Mesothelial cell of epicardium (in vitro differentiated cells): ENCODE data around the gene PTS. TPM values are rescaled to one million over a fixed set of nuclear protein-coding genes. Genes with fewer than 3 reads are reported as not detected.

Experiments used
- DNase-seq, 2 experiments: peaks; one replicate each; pipeline ENCODE4 v3.0.0; 2021; ENCODE audit warnings: low spot score in 2 of 2; ENCODE audit not compliant: unreplicated experiment in 2 of 2
- H3K27ac Mint-ChIP-seq: 2 replicates; pipeline ENCODE4 v1.8.0; 2021; ENCODE audit warnings: mixed read lengths
- H3K27me3 Mint-ChIP-seq: 2 replicates; pipeline ENCODE4 v1.8.0; 2021; ENCODE audit warnings: low read depth, mixed read lengths
- H3K36me3 Mint-ChIP-seq: 2 replicates; pipeline ENCODE4 v1.8.0; 2021; ENCODE audit warnings: mixed read lengths
- H3K4me1 Mint-ChIP-seq: 2 replicates; pipeline ENCODE4 v1.8.0; 2021; ENCODE audit warnings: mixed read lengths
- H3K4me3 Mint-ChIP-seq: 2 replicates; pipeline ENCODE4 v1.8.0; 2021; ENCODE audit warnings: mild to moderate bottlenecking, moderate library complexity, mixed read lengths
- H3K9me3 Mint-ChIP-seq: 2 replicates; pipeline ENCODE4 v1.8.0; 2021; ENCODE audit warnings: mixed read lengths
- CTCF ChIP-seq: fragments of 200-600 bp; sonication (generic); IDR thresholded peaks from one replicate; pipeline ENCODE4 v1.5.0; 2021; ENCODE audit warnings: antibody characterized with exemption; ENCODE audit not compliant: unreplicated experiment
- total RNA-seq: library from RNA; stranded (reverse); gene quantifications from 3 replicates; pipeline ENCODE4 v1.2.1, GENCODE V29; 2021

Gene PTS
- total RNA-seq, 1 donor from 2014 or later: 56.2 TPM

GRCh38 chr11:112265659-112266409 lies 39.6 kb downstream of the PTS start:
- no peak overlapping the region for H3K27ac Mint-ChIP-seq

GRCh38 chr11:112266410-112266778 lies 40.2 kb downstream of the PTS start:
- no peak for DNase-seq
- Mint-ChIP-seq H3K9me3 (peaks cover 5% of the 10 kb centered on the region), H3K27ac (peak overlapping the region; percentile 79), H3K27me3 (no peaks in the 10 kb centered on the region), H3K4me3 (no peak overlapping the region), H3K36me3 (no peaks in the 10 kb centered on the region), H3K4me1 (peaks cover 16% of the 10 kb centered on the region)
- no peak for TF ChIP-seq CTCF

More at GRCh38 chr11:112265659-112266409, 39.6 kb downstream of the PTS start:
- no peak overlapping the region for H3K4me3 Mint-ChIP-seq
- no peak for TF ChIP-seq CTCF
- H3K27me3 Mint-ChIP-seq: no peaks in the 10 kb centered on the region
- DNase-seq: no peak
- peaks cover 10% of the 10 kb centered on the region for H3K9me3 Mint-ChIP-seq
- peaks cover 3% of the 10 kb centered on the region for H3K36me3 Mint-ChIP-seq
- peaks cover 16% of the 10 kb centered on the region for H3K4me1 Mint-ChIP-seq

- Mint-ChIP-seq H3K4me1 (peaks cover 16% of the 10 kb centered on the region), H3K4me3 (no peak overlapping the region), H3K27ac (no peak overlapping the region), H3K9me3 (peaks cover 5% of the 10 kb centered on the region), H3K27me3 (no peaks in the 10 kb centered on the region), H3K36me3 (no peaks in the 10 kb centered on the region)
- no peak for DNase-seq
- TF ChIP-seq CTCF: no peak
These were observed 41.0 kb downstream of the PTS start for GRCh38 chr11:112267188-112267591.

GRCh38 chr11:112268406-112268805 lies 42.2 kb downstream of the PTS start:
- H3K9me3 Mint-ChIP-seq: peaks cover 4% of the 10 kb centered on the region

DNA sequence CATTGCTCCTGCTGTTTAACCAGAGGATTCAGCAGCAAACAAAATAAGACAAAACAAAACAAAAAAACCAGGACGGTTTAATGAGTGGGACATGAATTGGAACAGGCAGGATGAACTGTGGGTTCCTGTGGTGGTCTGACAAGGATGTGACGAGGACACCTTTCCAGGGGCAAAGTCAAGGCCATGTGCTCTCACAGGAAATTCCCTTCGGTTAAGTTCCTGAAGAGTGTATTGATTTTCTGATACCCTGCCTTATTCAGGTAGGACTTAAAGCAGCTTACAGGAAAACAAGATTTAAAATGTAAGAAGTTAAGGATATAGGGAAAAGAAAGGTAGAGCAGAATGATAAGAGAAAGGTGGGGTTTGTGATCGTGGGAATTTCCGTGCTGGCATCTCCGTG lies 42.9 kb downstream of the PTS start:
- Mint-ChIP-seq H3K9me3 (no peaks in the 10 kb centered on the region), H3K27ac (no peak overlapping the region), H3K4me1 (peaks cover 16% of the 10 kb centered on the region), H3K27me3 (no peaks in the 10 kb centered on the region), H3K4me3 (no peak overlapping the region), H3K36me3 (no peaks in the 10 kb centered on the region)
- DNase-seq: no peak
- TF ChIP-seq CTCF: no peak

More at GRCh38 chr11:112268406-112268805, 42.2 kb downstream of the PTS start:
- peaks cover 16% of the 10 kb centered on the region for H3K4me1 Mint-ChIP-seq
- H3K36me3 Mint-ChIP-seq: no peaks in the 10 kb centered on the region
- no peak for DNase-seq
- no peak overlapping the region for H3K4me3 Mint-ChIP-seq
- no peak for TF ChIP-seq CTCF
- H3K27ac Mint-ChIP-seq: no peak overlapping the region
- H3K27me3 Mint-ChIP-seq: no peaks in the 10 kb centered on the region
